ENCODE measurements around the gene PRDM8.

GRCh38 chr4:80184053-80184824 is 13.1 kb upstream of the PRDM8 start:
- TF ChIP-seq CTCF (IDR thresholded peaks at IDR 0.05) (peak; percentile 83 to 95 (median 94)), POLR2A (IDR thresholded peaks at IDR 0.05) (no peak), POLR2AphosphoS5 (IDR thresholded peaks at IDR 0.05) (no peak)

Data from prostate gland (tissue), 2 donors.